Left ventricle myocardium inferior (tissue), 1 donor: ENCODE data around the gene TC2N. TPM values are rescaled to one million over a fixed set of nuclear protein-coding genes. Genes with fewer than 3 reads are reported as not detected.

Source experiments
- DNase-seq: peaks from one replicate; pipeline ENCODE4 v3.0.0-alpha.2; 2020
- H3K27ac ChIP-seq: fragments of 200-600 bp; replicated peaks from 2 replicates; pipeline ENCODE4 v1.8.0; 2021
- H3K27me3 ChIP-seq: fragments of 200-600 bp; 2 replicates; pipeline ENCODE4 v1.8.0; 2021; ENCODE audit warnings: low read depth
- H3K36me3 ChIP-seq: fragments of 200-600 bp; 2 replicates; pipeline ENCODE4 v1.8.0; 2021
- H3K4me1 ChIP-seq: fragments of 200-600 bp; 2 replicates; pipeline ENCODE4 v1.8.0; 2021
- H3K4me3 ChIP-seq: fragments of 200-600 bp; 2 replicates; pipeline ENCODE4 v1.8.0; 2021; ENCODE audit warnings: mild to moderate bottlenecking, moderate library complexity
- H3K9me3 ChIP-seq: fragments of 200-600 bp; replicated peaks from 2 replicates; pipeline ENCODE4 v1.8.0; 2021
- intact Hi-C: fragments of 100-400 bp; cut with micrococcal nuclease; formaldehyde crosslinking; loops from one replicate; pipeline ENCODE4 v1.11.0; 2022
- total RNA-seq: library from RNA; stranded (reverse); fragmentation: NEBNext Ultra II Directional; extraction: Animal tissue kit (Norgen Biotek cat#: 25700); gene quantifications from one replicate; pipeline ENCODE4 v1.2.1, GENCODE V29; 2021
- TF ChIP-seq, protein P1 (sequence below): fragments of 200-600 bp; IDR thresholded peaks from 2 replicates; pipeline ENCODE4 v1.8.0; 2021; ENCODE audit warnings: antibody characterized with exemption, mild to moderate bottlenecking, borderline replicate concordance
- donor health status: DM: no; HTN: yes; CAD: no; lungs with severe emphysema.

The TC2N gene
- total RNA-seq, 1 donor from 2014 or later, result 4.1 TPM

DNA sequence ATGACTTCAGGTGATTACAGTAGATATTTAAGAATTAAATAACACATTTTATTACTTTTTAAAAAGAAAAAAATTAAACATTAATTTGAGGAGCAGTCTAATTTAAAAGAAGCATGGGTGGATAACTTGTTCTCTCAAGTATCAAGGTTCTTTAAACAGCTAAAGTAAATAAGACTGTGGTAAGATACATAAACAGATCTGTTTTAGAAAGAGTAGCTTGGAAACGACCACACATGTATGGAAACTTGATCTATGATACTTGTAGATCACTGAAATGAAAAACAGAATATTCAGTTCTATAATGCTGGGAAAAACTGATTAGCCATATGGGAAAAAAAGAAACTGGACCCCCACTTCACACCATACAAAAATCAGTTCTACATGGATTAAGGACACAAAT lies 36.0 kb downstream of the TC2N start:
- peaks cover 10% of the 10 kb centered on the region for H3K9me3 ChIP-seq
- peaks cover 6% of the 10 kb centered on the region for H3K4me1 ChIP-seq
- TF ChIP-seq, protein P1, sequence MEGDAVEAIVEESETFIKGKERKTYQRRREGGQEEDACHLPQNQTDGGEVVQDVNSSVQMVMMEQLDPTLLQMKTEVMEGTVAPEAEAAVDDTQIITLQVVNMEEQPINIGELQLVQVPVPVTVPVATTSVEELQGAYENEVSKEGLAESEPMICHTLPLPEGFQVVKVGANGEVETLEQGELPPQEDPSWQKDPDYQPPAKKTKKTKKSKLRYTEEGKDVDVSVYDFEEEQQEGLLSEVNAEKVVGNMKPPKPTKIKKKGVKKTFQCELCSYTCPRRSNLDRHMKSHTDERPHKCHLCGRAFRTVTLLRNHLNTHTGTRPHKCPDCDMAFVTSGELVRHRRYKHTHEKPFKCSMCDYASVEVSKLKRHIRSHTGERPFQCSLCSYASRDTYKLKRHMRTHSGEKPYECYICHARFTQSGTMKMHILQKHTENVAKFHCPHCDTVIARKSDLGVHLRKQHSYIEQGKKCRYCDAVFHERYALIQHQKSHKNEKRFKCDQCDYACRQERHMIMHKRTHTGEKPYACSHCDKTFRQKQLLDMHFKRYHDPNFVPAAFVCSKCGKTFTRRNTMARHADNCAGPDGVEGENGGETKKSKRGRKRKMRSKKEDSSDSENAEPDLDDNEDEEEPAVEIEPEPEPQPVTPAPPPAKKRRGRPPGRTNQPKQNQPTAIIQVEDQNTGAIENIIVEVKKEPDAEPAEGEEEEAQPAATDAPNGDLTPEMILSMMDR, result no peak
- intact Hi-C loops, result no loop called here
- no peak overlapping the region for H3K4me3 ChIP-seq
- peaks cover 53% of the 10 kb centered on the region for H3K27me3 ChIP-seq
- no peaks in the 10 kb centered on the region for H3K36me3 ChIP-seq
- no peak overlapping the region for H3K27ac ChIP-seq
- DNase-seq, result no peak

DNA sequence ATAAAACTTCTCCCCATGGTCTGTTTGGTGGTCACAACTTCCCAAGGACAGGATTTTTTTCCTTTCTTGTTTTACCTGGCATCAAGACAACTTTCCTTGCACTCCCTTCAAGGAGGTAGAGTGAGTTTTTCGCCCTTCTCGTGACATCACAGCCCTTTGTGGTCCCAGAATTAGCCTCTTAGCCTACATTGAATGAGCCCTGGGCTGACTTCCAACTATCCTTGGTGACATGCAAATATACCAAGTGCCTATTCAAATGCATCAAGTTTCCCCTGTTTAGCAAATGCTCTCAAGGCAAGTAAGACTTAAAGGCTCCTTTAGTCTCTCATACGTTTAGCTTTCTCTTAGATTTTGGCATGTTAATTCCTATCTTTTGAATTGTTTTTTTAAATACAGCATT lies 36.6 kb downstream of the TC2N start:
- Histone ChIP-seq H3K27me3 (peaks cover 48% of the 10 kb centered on the region), H3K36me3 (no peaks in the 10 kb centered on the region), H3K4me3 (no peak overlapping the region), H3K9me3 (peaks cover 10% of the 10 kb centered on the region), H3K4me1 (peaks cover under 1% of the 10 kb centered on the region), H3K27ac (no peak overlapping the region)
- TF ChIP-seq, protein P1, result no peak
- intact Hi-C loops, result no loop called here
- DNase-seq, result no peak

DNA sequence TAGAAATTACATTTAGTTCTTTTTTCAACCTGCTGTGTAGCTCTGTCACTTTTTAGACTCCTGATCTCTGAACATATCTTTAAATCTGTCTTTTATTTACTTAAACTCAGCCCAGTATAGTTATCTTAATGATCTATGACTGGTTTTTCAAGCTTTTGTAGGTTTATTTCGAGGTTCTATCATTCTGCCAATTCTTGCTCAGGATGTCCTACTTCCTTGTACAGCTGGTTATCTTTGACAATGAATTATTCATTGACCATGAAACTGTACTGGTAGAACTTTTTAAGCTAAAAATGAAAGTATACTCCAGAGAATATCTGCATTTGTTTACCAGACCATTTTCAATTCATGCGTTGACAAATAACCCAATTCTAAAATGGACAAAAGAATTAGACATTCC lies 37.8 kb downstream of the TC2N start:
- Histone ChIP-seq H3K4me3 (no peak overlapping the region), H3K36me3 (no peaks in the 10 kb centered on the region), H3K9me3 (peaks cover 10% of the 10 kb centered on the region), H3K4me1 (no peaks in the 10 kb centered on the region), H3K27me3 (peaks cover 35% of the 10 kb centered on the region), H3K27ac (no peak overlapping the region)
- intact Hi-C loops, result no loop called here
- no peak for DNase-seq
- TF ChIP-seq, protein P1, result no peak

DNA sequence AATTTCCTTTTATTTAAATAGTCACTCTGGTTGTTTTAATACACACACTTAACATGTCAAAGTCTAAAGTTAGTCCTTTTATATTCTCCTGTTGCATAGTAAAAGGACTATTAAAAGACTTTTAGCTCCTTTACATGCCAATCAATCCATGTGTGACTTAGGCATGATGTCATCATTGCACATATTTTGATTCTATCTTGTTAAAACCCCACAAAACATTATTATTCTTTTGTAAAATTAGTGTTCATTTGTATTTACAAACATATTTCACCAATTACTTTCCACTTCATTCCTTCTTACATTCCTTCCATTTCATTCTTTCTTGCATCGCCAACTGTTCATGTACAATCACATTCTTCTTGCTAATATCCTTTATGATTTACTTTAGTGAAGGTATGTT lies 39.6 kb downstream of the TC2N start:
- H3K4me3 ChIP-seq, result no peak overlapping the region
- no peaks in the 10 kb centered on the region for H3K36me3 ChIP-seq
- intact Hi-C loops, result no loop called here
- DNase-seq, result no peak
- H3K27me3 ChIP-seq, result peaks cover 18% of the 10 kb centered on the region
- peaks cover 10% of the 10 kb centered on the region for H3K9me3 ChIP-seq
- H3K4me1 ChIP-seq, result no peaks in the 10 kb centered on the region
- no peak overlapping the region for H3K27ac ChIP-seq
- TF ChIP-seq, protein P1, result no peak

DNA sequence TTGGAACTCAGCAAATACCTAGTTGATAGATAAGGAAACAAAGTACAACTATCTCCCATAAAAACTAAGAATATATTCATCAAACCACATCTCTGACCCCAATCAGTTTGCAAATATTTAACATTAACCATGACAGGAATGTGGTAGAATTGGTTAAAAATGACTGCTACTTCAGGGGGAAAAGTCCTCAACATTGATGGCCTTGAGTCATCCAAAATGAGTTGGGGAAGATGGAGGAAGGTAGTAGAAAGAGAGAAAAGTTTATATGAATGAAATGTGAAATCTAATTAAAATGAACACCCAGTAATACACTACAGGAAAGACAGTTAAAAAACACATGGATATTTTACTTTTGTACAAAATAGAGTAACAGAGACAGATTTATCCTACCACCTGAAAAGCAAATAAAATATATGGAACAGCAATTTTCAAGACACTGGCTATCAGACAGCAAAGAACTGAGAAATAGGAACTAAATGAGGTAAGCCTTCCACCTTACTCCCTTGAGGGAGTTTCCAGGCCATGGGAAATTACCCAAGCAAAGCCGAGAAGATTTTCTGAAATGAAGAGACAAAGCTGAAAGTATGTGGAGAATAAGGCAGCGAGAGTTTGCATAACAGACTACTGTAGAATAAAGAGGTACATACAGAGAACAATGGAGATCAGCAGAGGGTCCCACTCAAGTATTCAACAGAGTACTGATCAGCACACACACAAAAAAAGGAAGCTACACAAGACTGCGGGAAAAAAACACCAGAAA lies 49.6 kb downstream of the TC2N start:
- TF ChIP-seq, protein P1, result no peak
- intact Hi-C loops, result no loop called here
- H3K4me1 ChIP-seq, result no peaks in the 10 kb centered on the region

More for the DNA sequence above, 49.6 kb downstream of the TC2N start:
- Histone ChIP-seq H3K36me3 (no peaks in the 10 kb centered on the region), H3K27ac (no peak overlapping the region), H3K27me3 (no peaks in the 10 kb centered on the region), H3K4me3 (no peak overlapping the region), H3K9me3 (peaks cover 40% of the 10 kb centered on the region)
- DNase-seq, result no peak
